DMS53 treated with DMSO at 0.1 percent for 48 hours (cell line): Measurements from ENCODE around the gene USH1G.
"Not testable (repeated sequence)": the region's sequence is repeated elsewhere in the genome, so short reads cannot be mapped to it uniquely, and the experiment has no call there.

Source experiments
- DNase-seq: peaks from one replicate; lab custom pipeline; 2025; ENCODE audit not compliant: unreplicated experiment; lab: John Stamatoyannopoulos, UW

The USH1G gene

DNA sequence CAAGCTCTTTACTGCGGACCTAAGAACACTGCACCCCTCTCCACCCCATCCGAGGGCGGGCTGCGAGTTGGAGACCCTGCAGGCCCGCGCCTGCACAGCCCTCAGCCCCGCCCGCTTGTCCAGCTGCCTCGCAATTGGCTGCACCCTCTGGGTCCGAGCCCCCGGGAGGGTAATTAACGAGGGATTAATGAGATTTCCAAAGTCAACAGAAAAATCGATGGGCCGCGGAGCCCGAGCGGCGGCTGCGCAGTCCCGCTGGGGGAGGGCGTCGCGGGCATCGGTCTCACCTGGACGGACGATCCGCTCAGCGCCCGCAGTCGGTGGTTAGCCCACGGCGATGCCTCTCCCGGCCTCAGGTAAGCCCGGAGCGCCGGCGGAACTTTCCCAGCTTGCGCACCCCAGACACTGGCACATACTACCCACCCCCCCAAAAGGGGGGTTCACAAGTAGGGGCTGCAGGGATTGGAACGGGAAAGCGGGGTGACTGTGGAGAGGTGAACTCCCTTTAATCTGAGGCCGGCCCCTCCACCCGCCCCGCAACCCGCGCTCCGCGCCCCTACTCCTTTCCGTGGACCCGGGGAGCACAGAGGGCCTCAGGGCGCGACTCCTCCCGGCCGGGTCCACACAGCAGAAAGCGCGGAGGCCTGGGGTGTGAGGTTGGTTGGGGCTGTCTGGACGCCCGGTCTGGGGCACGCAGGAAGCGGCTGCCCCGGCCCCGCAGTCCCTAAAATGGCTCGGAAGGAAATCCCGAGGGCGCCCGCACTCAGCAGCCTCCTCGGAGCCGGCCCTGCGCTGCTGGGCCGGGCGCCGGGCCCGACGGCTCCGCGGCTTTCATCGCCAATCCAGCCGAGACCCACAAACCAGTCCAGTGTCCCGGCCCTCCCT is 12.8 kb upstream of the USH1G start, which contains the start of gene OTOP3:
Gene OTOP3 (plus strand): TSS at position 314 of the 885 bp plus-strand sequence. CDS start 24 bp downstream, at position 338.
- DNase-seq: no peak

GRCh38 chr17:74935048-74935447 is 12.0 kb upstream of the USH1G start:
- no peak for DNase-seq

- DNase-seq: no peak
Measured at GRCh38 chr17:74930535-74931036, 7.5 kb upstream of the USH1G start.

GRCh38 chr17:74928786-74929185 is 5.7 kb upstream of the USH1G start:
- no peak for DNase-seq

GRCh38 chr17:74925242-74925641 is 2.2 kb upstream of the USH1G start:
- DNase-seq: no peak

DNA sequence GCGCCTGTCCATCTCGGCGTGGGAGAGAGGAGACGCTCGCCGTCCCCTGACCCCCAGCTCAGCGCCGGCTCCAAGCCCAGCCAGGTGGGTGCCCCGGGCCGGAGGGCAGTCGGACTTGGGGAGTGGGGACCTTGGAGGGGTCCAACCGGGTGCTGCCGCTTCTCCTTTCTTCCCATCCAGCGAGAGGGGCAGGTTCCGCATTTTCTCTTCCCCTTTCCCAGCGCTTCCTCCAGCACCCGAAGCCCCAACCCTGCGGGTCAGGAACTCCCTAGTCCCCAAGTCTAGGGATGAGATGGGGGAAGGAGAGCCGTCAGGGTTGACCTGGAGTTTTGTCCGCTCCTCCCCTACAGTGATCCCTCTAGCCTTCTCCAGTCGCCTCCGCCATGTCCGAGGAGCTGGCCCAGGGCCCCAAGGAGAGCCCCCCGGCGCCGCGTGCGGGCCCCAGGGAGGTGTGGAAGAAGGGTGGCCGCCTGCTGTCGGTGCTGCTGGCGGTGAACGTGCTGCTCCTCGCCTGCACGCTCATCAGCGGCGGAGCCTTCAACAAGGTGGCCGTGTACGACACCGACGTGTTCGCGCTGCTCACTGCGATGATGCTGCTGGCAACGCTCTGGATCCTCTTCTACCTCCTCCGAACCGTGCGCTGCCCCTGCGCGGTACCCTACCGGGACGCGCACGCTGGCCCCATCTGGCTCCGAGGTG is 1.3 kb upstream of the USH1G start, which contains the start of gene OTOP2:
Gene OTOP2 (plus strand): TSS at position 24 of the 699 bp plus-strand sequence. CDS start 360 bp downstream, at position 384.
- DNase-seq: no peak

GRCh38 chr17:74923538-74924249 is 639 bp upstream of the USH1G start:
- peak; percentile 10 for DNase-seq

GRCh38 chr17:74922172-74922571 is 883 bp downstream of the USH1G start:
- no peak for DNase-seq

GRCh38 chr17:74921769-74922168 is 1.3 kb downstream of the USH1G start:
- no peak for DNase-seq

- no peak for DNase-seq
Measured at GRCh38 chr17:74921026-74921681, 1.9 kb downstream of the USH1G start.

- no peak for DNase-seq
Measured at GRCh38 chr17:74920642-74921025, 2.4 kb downstream of the USH1G start.

- DNase-seq: no peak
Measured at GRCh38 chr17:74920306-74920620, 2.8 kb downstream of the USH1G start.

GRCh38 chr17:74919440-74920305 is 3.4 kb downstream of the USH1G start:
- DNase-seq: peak; percentile 61

DNA sequence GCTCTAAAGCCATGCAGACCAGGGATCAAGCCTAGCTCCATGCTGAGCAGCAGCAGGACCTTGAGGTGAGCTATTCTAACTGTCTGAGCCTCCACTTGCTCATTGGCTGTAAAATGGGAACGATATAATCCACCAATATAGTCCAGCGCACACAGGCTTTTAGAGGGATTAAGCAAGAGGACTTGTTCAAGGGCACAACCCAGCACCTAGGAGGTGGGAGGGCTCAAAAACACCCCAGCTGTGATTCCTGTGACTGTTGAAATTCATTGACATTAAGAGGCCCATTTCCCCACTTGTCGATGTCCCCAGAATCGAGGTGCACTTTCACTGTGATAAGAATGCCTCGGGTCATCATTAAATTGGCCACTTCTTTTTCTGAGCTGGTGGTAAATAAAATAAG is 4.1 kb downstream of the USH1G start:
- no peak for DNase-seq

DNA sequence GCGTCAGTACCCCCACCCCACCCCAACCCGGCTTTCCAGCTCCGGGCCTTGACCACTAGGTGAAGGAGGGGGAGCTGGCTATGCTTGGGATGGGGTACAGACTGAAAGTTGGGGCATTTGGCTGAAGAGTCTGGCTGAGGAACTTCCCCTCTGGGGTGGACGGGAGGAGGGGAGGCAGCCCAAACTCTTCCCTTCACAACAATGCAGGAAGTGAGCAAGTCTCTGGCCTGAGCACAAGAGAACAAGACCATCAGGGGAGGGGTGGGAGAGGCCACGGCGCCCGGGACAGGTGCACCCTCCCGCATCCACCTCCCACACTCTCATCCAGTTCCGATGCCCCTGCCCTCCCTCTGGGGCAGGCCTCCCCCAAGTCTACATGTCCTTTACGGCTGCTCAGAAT is 5.6 kb downstream of the USH1G start:
- no peak for DNase-seq

DNA sequence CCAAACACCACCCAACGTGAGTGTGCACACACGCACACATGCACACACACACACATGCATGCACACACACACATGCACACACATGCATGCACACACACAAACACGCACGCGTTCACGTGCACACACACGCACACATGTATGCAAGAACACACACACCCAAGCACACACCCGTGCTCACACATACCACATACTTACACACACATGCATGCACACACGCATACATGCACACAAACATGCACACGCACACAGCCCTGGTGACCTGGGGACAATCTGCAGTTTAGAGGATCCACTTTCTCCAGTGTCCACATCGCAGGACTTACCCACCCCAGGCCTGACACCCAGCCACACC is 6.2 kb downstream of the USH1G start:
- DNase-seq: no peak

GRCh38 chr17:74916136-74916850 is 6.8 kb downstream of the USH1G start:
- no peak for DNase-seq

DNA sequence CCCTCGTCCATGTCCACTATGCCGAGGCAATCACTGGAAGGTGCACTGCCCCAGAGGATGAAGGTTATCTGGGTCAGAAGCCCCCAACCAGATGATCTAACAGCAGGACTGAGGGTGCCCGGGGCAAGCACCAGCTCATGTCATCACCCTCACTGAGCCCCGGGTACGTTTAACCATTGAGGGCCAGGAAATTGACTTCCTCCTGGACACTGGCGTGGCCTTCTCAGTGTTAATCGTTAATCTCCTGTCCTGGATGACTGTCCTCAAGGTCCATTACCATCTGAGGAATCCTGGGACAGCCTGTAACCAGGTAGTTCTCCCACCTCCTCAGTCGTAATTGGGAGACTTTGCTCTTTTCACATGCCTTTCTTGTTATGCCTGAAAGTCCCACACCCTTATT is 11.6 kb downstream of the USH1G start:
- not testable (repeated sequence) for DNase-seq

- DNase-seq: not testable (repeated sequence)
Measured at GRCh38 chr17:74909097-74909496, 14.0 kb downstream of the USH1G start.
